ENCODE measurements around the gene DCAF10. TPM values are rescaled to one million over a fixed set of nuclear protein-coding genes. Genes with fewer than 3 reads are reported as not detected.
"Not testable (repeated sequence)": the region's sequence is repeated elsewhere in the genome, so short reads cannot be mapped to it uniquely, and the experiment has no call there.

The DCAF10 gene
- total RNA-seq, 4 donors from 2014 or later: 23.8 to 30.4 (median 26.0) TPM

DNA sequence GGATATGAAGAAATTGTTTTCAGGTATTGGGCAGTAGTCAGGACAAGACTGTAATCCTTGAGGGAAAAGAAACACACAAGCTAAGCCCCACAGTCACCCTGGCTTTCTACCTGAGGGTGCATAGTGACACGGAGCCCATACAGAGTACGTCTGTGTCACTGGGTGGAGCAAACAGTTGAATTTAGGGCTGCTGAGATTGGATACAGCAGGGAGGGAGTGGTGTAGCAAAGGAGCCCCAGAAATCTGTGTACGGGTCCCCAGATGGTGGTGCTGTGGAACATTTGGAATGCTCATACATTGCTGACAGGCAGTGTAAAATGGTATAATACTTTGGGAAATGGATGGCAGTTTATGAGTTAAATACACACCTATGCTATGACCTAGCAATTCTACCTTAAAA lies 41.9 kb upstream of the DCAF10 start:
- DNase-seq (ENCODE audit: low spot score in 2 of 2): no peak
- intact Hi-C loops (cut with DNase I; ENCODE audit: low total_unique reads): no loop called here
- no peak overlapping the region for H3K4me3 ChIP-seq (ENCODE audit: low read depth, poor library complexity, severe bottlenecking)
- TF ChIP-seq, protein P1, sequence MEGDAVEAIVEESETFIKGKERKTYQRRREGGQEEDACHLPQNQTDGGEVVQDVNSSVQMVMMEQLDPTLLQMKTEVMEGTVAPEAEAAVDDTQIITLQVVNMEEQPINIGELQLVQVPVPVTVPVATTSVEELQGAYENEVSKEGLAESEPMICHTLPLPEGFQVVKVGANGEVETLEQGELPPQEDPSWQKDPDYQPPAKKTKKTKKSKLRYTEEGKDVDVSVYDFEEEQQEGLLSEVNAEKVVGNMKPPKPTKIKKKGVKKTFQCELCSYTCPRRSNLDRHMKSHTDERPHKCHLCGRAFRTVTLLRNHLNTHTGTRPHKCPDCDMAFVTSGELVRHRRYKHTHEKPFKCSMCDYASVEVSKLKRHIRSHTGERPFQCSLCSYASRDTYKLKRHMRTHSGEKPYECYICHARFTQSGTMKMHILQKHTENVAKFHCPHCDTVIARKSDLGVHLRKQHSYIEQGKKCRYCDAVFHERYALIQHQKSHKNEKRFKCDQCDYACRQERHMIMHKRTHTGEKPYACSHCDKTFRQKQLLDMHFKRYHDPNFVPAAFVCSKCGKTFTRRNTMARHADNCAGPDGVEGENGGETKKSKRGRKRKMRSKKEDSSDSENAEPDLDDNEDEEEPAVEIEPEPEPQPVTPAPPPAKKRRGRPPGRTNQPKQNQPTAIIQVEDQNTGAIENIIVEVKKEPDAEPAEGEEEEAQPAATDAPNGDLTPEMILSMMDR (IDR thresholded peaks at IDR 0.05): no peak
- TF ChIP-seq POLR2A (IDR thresholded peaks at IDR 0.05): no peak
- WGBS, 2 donors: 81 to 85% methylated on average over 3 of the region's 3 CpGs

DNA sequence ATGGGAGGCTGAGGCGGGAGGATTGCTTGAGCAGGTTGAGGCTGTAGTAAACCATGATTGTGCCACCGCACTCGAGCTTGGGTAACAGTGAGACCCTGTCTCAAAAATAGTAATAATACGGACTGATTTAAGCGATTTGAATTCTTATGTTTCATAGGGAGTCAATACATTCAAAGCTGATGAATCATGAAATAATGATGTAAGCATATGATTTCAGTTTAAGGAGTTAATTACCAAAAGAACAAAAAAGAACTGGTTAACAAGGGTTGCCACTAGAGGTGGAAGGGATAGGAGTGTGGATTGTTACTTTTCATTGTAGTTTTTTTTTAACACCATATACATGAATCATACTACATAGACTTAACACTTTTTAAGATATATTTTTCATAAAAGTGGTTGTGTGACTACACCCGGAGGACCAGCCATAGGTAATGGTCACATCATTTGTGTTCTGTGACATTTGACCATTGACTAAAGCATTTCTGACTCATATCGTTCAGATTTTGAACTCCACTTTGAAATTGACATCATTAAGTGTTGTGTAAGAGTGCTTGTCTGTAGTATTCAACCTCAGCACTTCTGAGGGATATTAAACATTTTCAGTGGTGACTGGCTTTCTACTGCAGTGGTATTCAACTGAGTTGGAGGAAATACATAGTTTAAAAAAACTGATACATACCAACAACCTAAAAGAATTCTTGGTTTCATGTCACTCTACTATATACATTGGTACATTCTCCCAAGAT lies 40.0 kb upstream of the DCAF10 start:
- H3K4me3 ChIP-seq (ENCODE audit: low read depth, poor library complexity, severe bottlenecking): no peak overlapping the region
- TF ChIP-seq, protein P1 (IDR thresholded peaks at IDR 0.05): no peak
- no peak for TF ChIP-seq POLR2A (IDR thresholded peaks at IDR 0.05)
- WGBS, 2 donors: 84 to 88% methylated on average over 7 of the region's 7 CpGs
- DNase-seq (ENCODE audit: low spot score in 2 of 2): no peak
- intact Hi-C loops (cut with DNase I; ENCODE audit: low total_unique reads): loop anchor here (10.0 kb wide), 1 partner anchor 266 kb away; no protein-coding TSS in a partner anchor

DNA sequence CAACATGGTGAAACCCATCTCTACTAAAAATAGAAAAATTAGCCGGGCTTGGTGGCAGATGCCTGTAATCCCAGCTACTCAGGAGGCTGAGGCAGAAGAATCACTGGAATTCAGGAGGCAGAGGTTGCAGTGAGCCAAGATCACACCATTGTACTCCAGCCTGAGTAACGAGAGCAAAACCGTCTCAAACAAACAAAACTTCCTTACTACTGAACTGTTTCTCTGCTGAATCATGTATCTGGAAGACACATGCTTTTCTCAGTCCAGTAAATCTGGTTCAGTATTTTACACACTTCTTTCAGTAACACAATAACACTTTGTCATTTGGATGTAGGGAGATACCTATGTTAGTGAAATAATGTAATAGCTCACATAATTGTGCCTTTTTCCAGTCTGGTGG lies 39.1 kb upstream of the DCAF10 start:
- WGBS, 2 donors: 45 to 75% methylated on average over 3 of the region's 3 CpGs
- no peak for DNase-seq (ENCODE audit: low spot score in 2 of 2)
- intact Hi-C loops (cut with DNase I; ENCODE audit: low total_unique reads): loop anchor here (10.0 kb wide), 1 partner anchor 267 kb away; no protein-coding TSS in a partner anchor
- TF ChIP-seq, protein P1 (IDR thresholded peaks at IDR 0.05): no peak
- TF ChIP-seq POLR2A (IDR thresholded peaks at IDR 0.05): no peak
- no peak overlapping the region for H3K4me3 ChIP-seq (ENCODE audit: low read depth, poor library complexity, severe bottlenecking)

DNA sequence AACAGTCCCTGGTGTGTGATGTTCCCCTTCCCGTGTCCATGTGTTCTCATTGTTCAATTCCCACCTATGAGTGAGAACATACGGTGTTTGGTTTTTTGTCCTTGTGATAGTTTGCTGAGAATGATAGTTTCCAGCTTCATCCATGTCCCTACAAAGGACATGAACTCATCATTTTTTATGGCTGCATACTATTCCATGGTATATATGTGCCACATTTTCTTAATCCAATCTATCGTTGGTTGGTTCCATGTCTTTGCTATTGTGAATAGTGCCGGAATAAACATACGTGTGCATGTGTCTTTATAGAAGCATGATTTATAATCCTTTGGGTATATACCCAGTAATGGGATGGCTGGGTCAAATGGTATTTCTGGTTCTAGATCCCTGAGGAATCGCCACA lies 35.3 kb upstream of the DCAF10 start:
- not testable (repeated sequence) for H3K4me3 ChIP-seq (ENCODE audit: low read depth, poor library complexity, severe bottlenecking); DNase-seq (ENCODE audit: low spot score in 2 of 2)
- WGBS, 2 donors: 82 to 100% methylated on average over 6 of the region's 6 CpGs
- intact Hi-C loops (cut with DNase I; ENCODE audit: low total_unique reads): loop anchor here (10.0 kb wide), 1 partner anchor 270 kb away; no protein-coding TSS in a partner anchor

DNA sequence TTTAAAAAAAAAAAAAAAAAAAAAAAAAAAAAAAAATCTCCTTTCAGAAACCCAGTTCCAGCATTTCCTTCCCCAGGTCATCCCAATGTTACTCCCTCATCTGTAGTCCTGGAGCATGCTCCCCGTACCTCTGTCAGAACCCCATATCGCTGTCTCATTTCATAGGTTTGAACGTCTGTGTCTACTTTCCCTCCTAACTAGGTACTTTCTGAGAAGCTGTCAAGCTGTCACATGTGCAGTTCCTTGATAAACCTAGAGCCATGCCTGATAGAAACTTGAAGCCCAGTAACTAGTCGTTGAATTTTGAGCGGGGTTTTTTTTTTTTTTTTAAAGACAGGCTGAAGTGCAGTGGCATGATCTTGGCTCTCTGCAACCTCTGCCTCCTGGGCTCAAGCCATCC lies 31.3 kb upstream of the DCAF10 start:
- no peak for TF ChIP-seq POLR2A (IDR thresholded peaks at IDR 0.05)
- TF ChIP-seq, protein P1 (IDR thresholded peaks at IDR 0.05): no peak
- 70 to 90% methylated on average over 5 of the region's 5 CpGs for WGBS, 2 donors
- intact Hi-C loops (cut with DNase I; ENCODE audit: low total_unique reads): loop anchor here (10.0 kb wide), 1 partner anchor 275 kb away; no protein-coding TSS in a partner anchor
- H3K4me3 ChIP-seq (ENCODE audit: low read depth, poor library complexity, severe bottlenecking): no peak overlapping the region
- DNase-seq (ENCODE audit: low spot score in 2 of 2): no peak

DNA sequence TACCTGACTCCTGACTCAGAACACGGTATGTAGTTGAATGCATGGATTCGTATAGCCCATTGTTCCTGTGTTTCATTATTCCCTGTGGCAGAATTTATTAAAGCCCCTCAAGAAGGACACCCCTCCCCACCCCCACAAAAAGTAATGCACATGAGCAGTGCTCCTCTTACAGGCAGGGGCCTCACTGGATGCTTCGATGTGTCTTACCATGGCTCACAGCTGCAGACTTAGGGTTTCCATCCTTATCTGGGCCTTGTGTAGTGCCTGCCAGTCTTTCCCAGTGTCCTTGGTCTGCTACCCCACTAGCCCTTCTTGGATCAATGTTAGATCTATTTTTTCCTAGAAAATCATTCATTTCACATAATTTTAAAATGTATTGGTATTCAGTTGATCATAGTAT lies 30.6 kb upstream of the DCAF10 start:
- 96 to 100% methylated on average over 3 of the region's 3 CpGs for WGBS, 2 donors
- DNase-seq (ENCODE audit: low spot score in 2 of 2): no peak
- no peak overlapping the region for H3K4me3 ChIP-seq (ENCODE audit: low read depth, poor library complexity, severe bottlenecking)
- intact Hi-C loops (cut with DNase I; ENCODE audit: low total_unique reads): loop anchor here (10.0 kb wide), 1 partner anchor 275 kb away; no protein-coding TSS in a partner anchor
- TF ChIP-seq, protein P1 (IDR thresholded peaks at IDR 0.05): no peak
- TF ChIP-seq POLR2A (IDR thresholded peaks at IDR 0.05): no peak

Data from lower leg skin (tissue), 4 donors.